Kidney (tissue), 14 donors: ENCODE data around the gene SPEM1. TPM values are rescaled to one million over a fixed set of nuclear protein-coding genes. Genes with fewer than 3 reads are reported as not detected.
A peak's percentile ranks its signal among the peaks of the same experiment; 100 is the strongest.

Experiments
- DNase-seq, 5 donors: peaks; one replicate each; pipeline ENCODE4 v3.0.0-alpha.2; 2013 to 2020
- FAIRE-seq: peaks from 2 replicates; lab custom pipeline; 2012; peaks lifted over from hg19 to GRCh38; lab: Jason Lieb, UNC
- H3K27ac ChIP-seq, 2 donors: one replicate each; pipeline ENCODE4 v1.7.0; 2013; ENCODE audit warnings: low read depth in 2 of 2, low read length in 2 of 2, inconsistent platforms in 1 of 2
- H3K27me3 ChIP-seq: one replicate; pipeline ENCODE4 v1.7.1; 2013; ENCODE audit warnings: low read length, inconsistent platforms; ENCODE audit not compliant: control insufficient read depth, insufficient read depth
- H3K36me3 ChIP-seq, 3 donors: one replicate each; pipeline versions ENCODE4 v1.7.0 to v1.7.1; 2013; ENCODE audit warnings: low read length in 3 of 3, control low read depth in 1 of 3, inconsistent platforms in 1 of 3; ENCODE audit not compliant: insufficient read depth in 3 of 3, control insufficient read depth in 2 of 3
- H3K4me1 ChIP-seq, 3 donors: one replicate each; pipeline versions ENCODE4 v1.7.0 to v1.7.1; 2013; ENCODE audit warnings: low read length in 3 of 3, inconsistent platforms in 1 of 3, low read depth in 1 of 3; ENCODE audit not compliant: control insufficient read depth in 2 of 3, insufficient read depth in 2 of 3
- H3K4me3 ChIP-seq, 3 donors: one replicate each; pipeline versions ENCODE4 v1.7.0 to v1.8.1; 2013; ENCODE audit warnings: low read length in 3 of 3, control low read depth in 1 of 3, inconsistent platforms in 1 of 3
- H3K9ac ChIP-seq, 3 donors: one replicate each; pipeline versions ENCODE4 v1.7.0 to v1.7.1; 2013; ENCODE audit warnings: low read length in 3 of 3, control low read depth in 1 of 3, inconsistent platforms in 1 of 3
- H3K9me3 ChIP-seq, 3 donors: one replicate each; pipeline versions ENCODE4 v1.7.0 to v1.7.1; 2013; ENCODE audit warnings: low read length in 3 of 3, control low read depth in 1 of 3, inconsistent platforms in 1 of 3; ENCODE audit not compliant: control insufficient read depth in 2 of 3, insufficient read depth in 1 of 3
- intact Hi-C: fragments of 100-400 bp; cut with DNase I; formaldehyde crosslinking; loops from one replicate; pipeline ENCODE4 v1.11.1; 2022
- polyA plus RNA-seq: library from polyadenylated mRNA; stranded (reverse); fragments of 350-450 nt; fragmentation: Illumina TruSeq; extraction: RNeasy Lipid Tissue Mini Kit (QIAGEN cat#74804); gene quantifications from one replicate; pipeline ENCODE4 v1.2.3, GENCODE V29; 2014; ENCODE audit warnings: low read depth, low replicate concordance; ENCODE audit not compliant: insufficient read depth
- total RNA-seq: library from RNA; stranded (reverse); fragmentation: NEBNext Ultra II Directional; extraction: Animal tissue kit (Norgen Biotek cat#: 25700); gene quantifications from one replicate; pipeline ENCODE4 v1.2.1, GENCODE V29; 2021
- TF ChIP-seq, protein P1 (sequence below): IDR thresholded peaks from 3 replicates; pipeline ENCODE4 v1.5.1; 2012; ENCODE audit warnings: mild to moderate bottlenecking, moderate library complexity, borderline replicate concordance; ENCODE audit not compliant: insufficient read depth; ENCODE audit errors: extremely low read depth
- donor health status: control.
- donor health status: control.
- donor health status: control.
- donor health status: control.
- donor health status: control.
- donor health status: DM: yes; HTN: yes; CAD: no.
- donor health status: Normal renal cell carcinoma (clear cell type).

The SPEM1 gene
- total and polyA plus RNA-seq, 2 donors from 2014 or later, result not detected

DNA sequence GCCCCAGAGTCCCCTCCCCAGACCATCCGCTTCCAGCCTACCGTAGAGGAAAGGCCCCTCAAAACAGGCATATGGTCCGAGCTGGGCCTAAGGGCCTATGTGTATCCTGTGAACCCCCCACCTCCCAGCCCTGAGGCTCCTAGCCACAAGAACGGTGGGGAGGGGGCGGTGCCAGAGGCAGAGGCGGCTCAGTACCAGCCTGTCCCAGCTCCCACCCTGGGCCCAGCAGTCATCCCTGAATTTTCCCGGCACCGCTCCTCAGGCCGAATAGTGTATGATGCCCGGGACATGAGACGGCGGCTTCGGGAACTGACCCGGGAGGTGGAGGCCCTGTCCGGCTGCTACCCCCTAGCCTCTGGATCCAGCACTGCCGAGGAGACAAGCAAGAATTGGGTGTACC is 1.1 kb downstream of the SPEM1 start:
- Histone ChIP-seq H3K27ac (no peak overlapping the region), H3K4me3 (no peak overlapping the region), H3K36me3 (no peaks in the 10 kb centered on the region), H3K4me1 (no peaks in the 10 kb centered on the region), H3K9me3 (no peaks in the 10 kb centered on the region), H3K9ac (no peak overlapping the region), H3K27me3 (no peaks in the 10 kb centered on the region)
- no peak for FAIRE-seq
- no peak for DNase-seq
- intact Hi-C loops, result no loop called here
- TF ChIP-seq, protein P1, sequence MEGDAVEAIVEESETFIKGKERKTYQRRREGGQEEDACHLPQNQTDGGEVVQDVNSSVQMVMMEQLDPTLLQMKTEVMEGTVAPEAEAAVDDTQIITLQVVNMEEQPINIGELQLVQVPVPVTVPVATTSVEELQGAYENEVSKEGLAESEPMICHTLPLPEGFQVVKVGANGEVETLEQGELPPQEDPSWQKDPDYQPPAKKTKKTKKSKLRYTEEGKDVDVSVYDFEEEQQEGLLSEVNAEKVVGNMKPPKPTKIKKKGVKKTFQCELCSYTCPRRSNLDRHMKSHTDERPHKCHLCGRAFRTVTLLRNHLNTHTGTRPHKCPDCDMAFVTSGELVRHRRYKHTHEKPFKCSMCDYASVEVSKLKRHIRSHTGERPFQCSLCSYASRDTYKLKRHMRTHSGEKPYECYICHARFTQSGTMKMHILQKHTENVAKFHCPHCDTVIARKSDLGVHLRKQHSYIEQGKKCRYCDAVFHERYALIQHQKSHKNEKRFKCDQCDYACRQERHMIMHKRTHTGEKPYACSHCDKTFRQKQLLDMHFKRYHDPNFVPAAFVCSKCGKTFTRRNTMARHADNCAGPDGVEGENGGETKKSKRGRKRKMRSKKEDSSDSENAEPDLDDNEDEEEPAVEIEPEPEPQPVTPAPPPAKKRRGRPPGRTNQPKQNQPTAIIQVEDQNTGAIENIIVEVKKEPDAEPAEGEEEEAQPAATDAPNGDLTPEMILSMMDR, result no peak

DNA sequence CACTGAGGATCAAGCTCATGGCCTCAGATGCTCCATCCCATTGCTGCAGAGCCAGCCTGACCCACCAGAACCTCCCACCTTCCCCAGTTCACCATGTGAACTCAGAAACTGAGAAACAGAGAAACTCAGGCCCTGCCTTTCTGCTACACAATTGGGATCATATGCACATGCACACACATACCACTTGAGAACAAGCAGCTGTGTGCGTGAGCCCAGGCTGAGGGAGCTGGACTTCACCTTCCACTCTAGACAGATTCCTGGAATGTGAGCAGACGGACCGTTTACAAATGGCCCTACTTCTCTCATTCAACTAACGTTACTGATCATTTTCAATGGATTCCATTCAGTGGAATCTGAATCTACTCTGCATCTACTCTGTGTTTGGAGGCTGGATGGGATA is 3.6 kb downstream of the SPEM1 start:
- DNase-seq (peak in 2 of 5 donors; percentile 38 to 61), FAIRE-seq (no peak)
- Histone ChIP-seq H3K36me3 (no peaks in the 10 kb centered on the region), H3K27ac (no peak overlapping the region), H3K9me3 (no peaks in the 10 kb centered on the region), H3K4me1 (no peaks in the 10 kb centered on the region), H3K4me3 (no peak overlapping the region), H3K27me3 (no peaks in the 10 kb centered on the region), H3K9ac (no peak overlapping the region)
- TF ChIP-seq, protein P1, result no peak
- intact Hi-C loops, result no loop called here

DNA sequence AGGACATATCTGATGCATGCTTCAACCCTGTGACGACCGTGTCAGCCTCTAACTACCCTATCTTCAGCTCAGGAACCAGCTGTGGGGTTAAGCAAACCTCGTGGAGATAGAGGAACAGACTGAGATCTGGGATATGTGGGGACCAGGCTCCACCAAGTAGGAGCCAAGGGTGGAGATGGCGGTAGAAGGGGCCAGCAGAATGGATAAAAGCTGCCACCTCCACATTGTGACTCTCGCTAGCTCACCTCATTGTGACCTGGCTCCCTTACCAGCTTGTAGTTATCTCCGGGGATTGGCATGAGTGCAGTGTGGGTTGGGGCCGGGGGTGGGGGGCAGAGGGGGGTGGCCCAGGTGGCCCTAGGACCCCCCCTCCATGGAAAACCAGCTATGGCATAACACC is 5.2 kb downstream of the SPEM1 start, which contains the start of gene SPEM2:
SPEM2 (plus strand) TSS at position 301 of the 400 bp plus-strand sequence; CDS start at position 374, 73 bp downstream.
- intact Hi-C loops, result no loop called here
- Histone ChIP-seq H3K9ac (no peak within 1 kb of the TSS), H3K27me3 (no peaks in the 10 kb centered on the region), H3K9me3 (no peaks in the 10 kb centered on the region), H3K4me1 (no peaks in the 10 kb centered on the region), H3K27ac (no peak within 1 kb of the TSS), H3K36me3 (no peaks in the 10 kb centered on the region), H3K4me3 (no peak within 1 kb of the TSS)
- TF ChIP-seq, protein P1, result no peak
- FAIRE-seq (no peak), DNase-seq (no peak)

DNA sequence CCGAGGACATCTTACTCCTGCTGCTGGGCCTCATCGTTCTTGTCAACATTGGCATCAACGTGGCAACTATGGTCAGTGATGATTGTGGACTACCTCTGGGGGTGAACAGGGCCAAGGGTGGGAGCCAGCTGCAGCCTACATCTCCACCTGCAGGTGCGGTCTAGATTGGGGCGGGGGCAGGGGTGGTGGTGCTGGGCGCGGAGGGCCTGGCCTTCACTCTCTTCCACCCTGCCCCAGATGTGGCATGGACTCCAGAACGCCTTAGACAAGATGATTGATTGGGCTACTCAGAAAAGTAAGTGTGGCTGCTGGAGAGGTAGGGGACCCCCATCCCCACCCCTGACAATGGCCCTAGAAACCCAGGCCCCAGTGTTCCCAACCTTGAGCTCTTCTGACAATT is 5.6 kb downstream of the SPEM1 start:
- no peaks in the 10 kb centered on the region for H3K9me3 ChIP-seq
- intact Hi-C loops, result no loop called here
- no peaks in the 10 kb centered on the region for H3K27me3 ChIP-seq
- H3K4me1 ChIP-seq, result no peaks in the 10 kb centered on the region
- H3K27ac ChIP-seq, result no peak overlapping the region
- DNase-seq (no peak), FAIRE-seq (no peak)
- TF ChIP-seq, protein P1, result no peak
- no peak overlapping the region for H3K4me3 ChIP-seq
- H3K36me3 ChIP-seq, result no peaks in the 10 kb centered on the region
- no peak overlapping the region for H3K9ac ChIP-seq
